B cell (primary cell): ENCODE measurements around the gene ANP32A.

Experiments used
- EZH2 ChIP-seq: IDR thresholded peaks from 2 replicates; pipeline ENCODE4 v1.6.1; 2012; ENCODE audit warnings: borderline replicate concordance, low read depth, mild to moderate bottlenecking, moderate library complexity, low read length; ENCODE audit not compliant: insufficient read depth, poor library complexity, severe bottlenecking
- TF ChIP-seq, protein P1 (sequence below): fragments of 200-600 bp; IDR thresholded peaks from one replicate; pipeline ENCODE4 v1.8.0; 2022; ENCODE audit warnings: antibody characterized with exemption, mild to moderate bottlenecking

DNA sequence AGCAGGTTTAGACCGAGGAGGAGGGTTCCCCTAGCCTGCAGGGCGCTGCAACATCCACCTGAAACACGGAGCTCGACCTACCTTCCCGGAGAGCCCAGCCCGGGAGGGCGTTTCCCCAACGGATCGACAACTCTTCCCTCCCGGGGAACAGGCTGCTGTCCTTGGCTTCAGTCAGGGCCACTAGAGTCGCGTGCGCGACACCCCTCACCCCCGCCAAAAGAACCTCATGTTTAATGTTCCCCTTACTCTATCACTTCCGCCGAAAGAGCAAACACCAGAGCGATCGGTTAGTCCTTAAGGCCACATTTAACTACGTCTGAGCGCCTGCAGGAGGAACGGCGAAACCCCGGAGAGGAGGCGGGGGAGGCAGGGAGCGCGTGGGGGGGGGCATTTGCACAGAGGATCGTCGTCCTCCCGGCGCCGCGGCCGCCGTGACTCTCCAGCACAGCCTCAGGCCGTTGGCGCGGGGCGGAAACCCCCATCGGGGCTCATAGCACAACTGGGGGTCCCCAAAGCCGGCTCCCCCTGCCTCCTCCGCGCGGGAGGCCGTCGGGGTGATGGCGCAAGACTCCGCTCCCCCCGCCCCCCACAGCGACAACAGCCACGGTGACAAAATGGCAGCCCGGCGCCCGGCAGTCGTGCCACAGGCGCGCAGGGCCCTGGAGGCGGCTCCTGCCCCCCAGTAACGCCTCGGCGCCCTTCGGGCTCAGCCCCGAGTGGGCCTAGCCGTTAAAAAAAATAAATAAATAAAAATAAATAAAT is 3.2 kb downstream of the ANP32A start:
- TF ChIP-seq, protein P1, sequence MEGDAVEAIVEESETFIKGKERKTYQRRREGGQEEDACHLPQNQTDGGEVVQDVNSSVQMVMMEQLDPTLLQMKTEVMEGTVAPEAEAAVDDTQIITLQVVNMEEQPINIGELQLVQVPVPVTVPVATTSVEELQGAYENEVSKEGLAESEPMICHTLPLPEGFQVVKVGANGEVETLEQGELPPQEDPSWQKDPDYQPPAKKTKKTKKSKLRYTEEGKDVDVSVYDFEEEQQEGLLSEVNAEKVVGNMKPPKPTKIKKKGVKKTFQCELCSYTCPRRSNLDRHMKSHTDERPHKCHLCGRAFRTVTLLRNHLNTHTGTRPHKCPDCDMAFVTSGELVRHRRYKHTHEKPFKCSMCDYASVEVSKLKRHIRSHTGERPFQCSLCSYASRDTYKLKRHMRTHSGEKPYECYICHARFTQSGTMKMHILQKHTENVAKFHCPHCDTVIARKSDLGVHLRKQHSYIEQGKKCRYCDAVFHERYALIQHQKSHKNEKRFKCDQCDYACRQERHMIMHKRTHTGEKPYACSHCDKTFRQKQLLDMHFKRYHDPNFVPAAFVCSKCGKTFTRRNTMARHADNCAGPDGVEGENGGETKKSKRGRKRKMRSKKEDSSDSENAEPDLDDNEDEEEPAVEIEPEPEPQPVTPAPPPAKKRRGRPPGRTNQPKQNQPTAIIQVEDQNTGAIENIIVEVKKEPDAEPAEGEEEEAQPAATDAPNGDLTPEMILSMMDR: no peak
- TF ChIP-seq EZH2: no peak
